HUES48 (cell line): ENCODE results near the gene PRKN.

Source experiments
- H3K27ac ChIP-seq: one replicate; pipeline ENCODE4 v1.7.0; 2013; ENCODE audit warnings: low read depth, low read length, inconsistent platforms
- H3K27me3 ChIP-seq: 2 replicates; pipeline ENCODE4 v1.6.1; 2013; ENCODE audit warnings: mild to moderate bottlenecking, low read length; ENCODE audit not compliant: control insufficient read depth, insufficient read depth
- H3K36me3 ChIP-seq: 2 replicates; pipeline ENCODE4 v1.6.1; 2013; ENCODE audit warnings: low read length; ENCODE audit not compliant: control insufficient read depth, insufficient read depth
- H3K4me1 ChIP-seq: 2 replicates; pipeline ENCODE4 v1.6.1; 2013; ENCODE audit warnings: mild to moderate bottlenecking, low read length; ENCODE audit not compliant: control insufficient read depth, insufficient read depth
- H3K4me3 ChIP-seq: 2 replicates; pipeline ENCODE4 v1.5.1; 2013; ENCODE audit warnings: mild to moderate bottlenecking, low read depth, low read length
- H3K9ac ChIP-seq: 2 replicates; pipeline ENCODE4 v1.6.1; 2013; ENCODE audit warnings: mild to moderate bottlenecking, low read depth, low read length, moderate library complexity
- H3K9me3 ChIP-seq: 2 replicates; pipeline ENCODE4 v1.6.1; 2013; ENCODE audit warnings: low read length; ENCODE audit not compliant: control insufficient read depth, insufficient read depth

Gene PRKN

GRCh38 chr6:161424421-161424820, 1303.1 kb downstream of the PRKN start:
- H3K9ac ChIP-seq, result no peak overlapping the region
- no peaks in the 10 kb centered on the region for H3K4me1 ChIP-seq
- no peaks in the 10 kb centered on the region for H3K36me3 ChIP-seq
- no peak overlapping the region for H3K27ac ChIP-seq
- no peaks in the 10 kb centered on the region for H3K9me3 ChIP-seq
- H3K27me3 ChIP-seq, result no peaks in the 10 kb centered on the region
- H3K4me3 ChIP-seq, result no peak overlapping the region

- Histone ChIP-seq H3K4me1 (0 out of 2 replicates have a peak, but pooled peaks cover 3% of the 10 kb centered on the region), H3K36me3 (no peaks in the 10 kb centered on the region), H3K9me3 (no peaks in the 10 kb centered on the region), H3K27ac (no peak overlapping the region), H3K4me3 (no peak overlapping the region), H3K27me3 (no peaks in the 10 kb centered on the region), H3K9ac (no peak overlapping the region)
These were observed 1304.6 kb downstream of the PRKN start for GRCh38 chr6:161422710-161423680.

- H3K27me3 ChIP-seq, result no peaks in the 10 kb centered on the region
- no peaks in the 10 kb centered on the region for H3K36me3 ChIP-seq
- H3K9me3 ChIP-seq, result no peaks in the 10 kb centered on the region
- no peak overlapping the region for H3K9ac ChIP-seq
- H3K4me3 ChIP-seq, result no peak overlapping the region
- no peak overlapping the region for H3K27ac ChIP-seq
- H3K4me1 ChIP-seq, result peaks cover 6% of the 10 kb centered on the region
These were observed 1309.1 kb downstream of the PRKN start for GRCh38 chr6:161418463-161418945.

DNA sequence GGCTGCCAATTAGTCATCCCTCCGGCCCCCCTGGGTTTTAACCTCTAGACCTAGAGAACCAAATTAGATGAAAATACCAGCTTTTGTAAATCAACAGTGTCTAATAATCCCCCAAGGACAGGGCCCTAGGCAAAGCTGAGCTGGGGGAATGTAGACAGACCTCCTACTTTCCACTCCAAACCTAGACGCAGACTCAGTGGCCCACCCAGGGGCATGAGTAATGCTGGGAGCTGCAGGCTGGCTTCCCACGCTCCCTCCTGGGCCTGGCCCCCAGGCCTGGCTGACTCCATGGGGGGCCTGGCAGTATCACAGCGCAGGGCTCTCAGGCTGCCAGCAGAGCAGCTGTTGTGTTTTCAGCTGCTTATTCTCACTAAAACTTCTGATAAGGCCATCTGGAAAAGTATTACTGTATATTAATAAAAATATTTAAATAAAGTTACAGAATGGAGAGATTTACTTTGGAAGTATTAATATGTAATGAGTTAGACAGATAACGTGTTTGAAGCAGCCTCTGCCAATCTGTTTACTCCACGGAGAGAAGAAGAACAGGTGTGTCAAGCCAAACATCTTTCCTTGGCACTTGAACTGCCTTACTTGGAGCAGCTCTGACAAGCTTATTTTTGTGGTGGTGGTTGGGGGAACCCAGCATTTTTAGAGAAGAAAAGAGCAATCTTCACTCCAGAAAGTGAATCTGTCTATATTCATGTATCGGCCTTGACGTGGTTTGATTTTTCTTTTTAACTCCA, 1309.7 kb downstream of the PRKN start:
- Histone ChIP-seq H3K4me1 (peaks cover 6% of the 10 kb centered on the region), H3K9me3 (no peaks in the 10 kb centered on the region), H3K27me3 (no peaks in the 10 kb centered on the region), H3K4me3 (no peak overlapping the region), H3K36me3 (no peaks in the 10 kb centered on the region), H3K27ac (peak overlapping the region; percentile 66), H3K9ac (no peak overlapping the region)

GRCh38 chr6:161415302-161415855, 1312.2 kb downstream of the PRKN start:
- Histone ChIP-seq H3K36me3 (no peaks in the 10 kb centered on the region), H3K9ac (no peak overlapping the region), H3K27ac (no peak overlapping the region), H3K9me3 (0 out of 2 replicates have a peak, but pooled peaks cover 4% of the 10 kb centered on the region), H3K4me1 (peaks cover 6% of the 10 kb centered on the region), H3K27me3 (no peaks in the 10 kb centered on the region), H3K4me3 (no peak overlapping the region)

GRCh38 chr6:161414707-161415106, 1312.9 kb downstream of the PRKN start:
- no peak overlapping the region for H3K4me3 ChIP-seq
- H3K36me3 ChIP-seq, result no peaks in the 10 kb centered on the region
- H3K9ac ChIP-seq, result no peak overlapping the region
- H3K4me1 ChIP-seq, result peaks cover 6% of the 10 kb centered on the region
- H3K27me3 ChIP-seq, result no peaks in the 10 kb centered on the region
- 0 out of 2 replicates have a peak, but pooled peaks cover 4% of the 10 kb centered on the region for H3K9me3 ChIP-seq
- no peak overlapping the region for H3K27ac ChIP-seq

- H3K9ac ChIP-seq, result no peak overlapping the region
These were observed 1313.4 kb downstream of the PRKN start for GRCh38 chr6:161414180-161414579.

DNA sequence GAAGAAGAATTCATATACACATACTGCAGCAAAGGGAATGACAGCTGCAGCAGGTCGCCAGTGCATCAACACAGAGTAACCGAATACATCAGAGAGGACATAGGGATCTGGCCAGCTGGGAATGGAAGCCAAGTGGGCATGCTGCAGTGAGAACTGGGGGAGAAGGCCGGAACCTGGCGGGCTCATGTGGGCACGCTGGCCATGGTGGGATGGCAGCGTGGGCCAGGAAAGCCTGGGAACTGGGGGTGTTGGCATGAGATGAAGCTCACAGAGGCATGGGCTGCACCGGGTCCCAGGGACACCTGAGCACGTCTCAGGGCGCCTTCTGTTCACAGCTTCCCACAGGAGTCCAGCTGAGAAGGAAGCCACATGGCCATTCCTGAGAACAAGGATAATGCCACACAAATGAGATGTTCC, 1314.2 kb downstream of the PRKN start:
- Histone ChIP-seq H3K27me3 (no peaks in the 10 kb centered on the region), H3K4me3 (no peak overlapping the region), H3K9ac (no peak overlapping the region), H3K27ac (no peak overlapping the region), H3K9me3 (0 out of 2 replicates have a peak, but pooled peaks cover 4% of the 10 kb centered on the region), H3K4me1 (peaks cover 6% of the 10 kb centered on the region), H3K36me3 (no peaks in the 10 kb centered on the region)

More at GRCh38 chr6:161414180-161414579, 1313.4 kb downstream of the PRKN start:
- H3K27me3 ChIP-seq, result no peaks in the 10 kb centered on the region
- H3K9me3 ChIP-seq, result 0 out of 2 replicates have a peak, but pooled peaks cover 4% of the 10 kb centered on the region
- H3K36me3 ChIP-seq, result no peaks in the 10 kb centered on the region
- no peak overlapping the region for H3K27ac ChIP-seq
- H3K4me3 ChIP-seq, result no peak overlapping the region
- peaks cover 6% of the 10 kb centered on the region for H3K4me1 ChIP-seq

DNA sequence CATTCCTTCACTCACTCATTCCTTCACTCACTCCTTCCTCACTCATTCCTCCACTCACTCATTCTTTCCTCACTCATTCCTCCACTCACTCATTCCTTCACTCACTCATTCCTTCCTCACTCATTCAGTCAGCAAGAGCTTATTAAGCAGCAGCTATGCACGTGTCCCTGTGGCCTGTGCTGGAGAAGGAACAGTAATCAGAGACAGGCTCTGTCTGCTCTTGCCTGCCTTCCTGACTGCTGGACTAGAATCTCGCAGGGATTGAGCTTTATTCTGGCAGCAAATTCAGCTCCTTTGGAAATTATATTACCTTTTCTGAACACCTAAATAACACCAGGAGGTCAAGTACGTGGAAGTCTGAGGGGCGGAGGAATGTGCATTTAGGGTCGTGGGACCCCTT, 1314.8 kb downstream of the PRKN start:
- H3K4me3 ChIP-seq, result no peak overlapping the region
- peaks cover 3% of the 10 kb centered on the region for H3K4me1 ChIP-seq
- H3K27me3 ChIP-seq, result no peaks in the 10 kb centered on the region
- 0 out of 2 replicates have a peak, but pooled peaks cover 4% of the 10 kb centered on the region for H3K9me3 ChIP-seq
- no peaks in the 10 kb centered on the region for H3K36me3 ChIP-seq
- no peak overlapping the region for H3K27ac ChIP-seq
- no peak overlapping the region for H3K9ac ChIP-seq

DNA sequence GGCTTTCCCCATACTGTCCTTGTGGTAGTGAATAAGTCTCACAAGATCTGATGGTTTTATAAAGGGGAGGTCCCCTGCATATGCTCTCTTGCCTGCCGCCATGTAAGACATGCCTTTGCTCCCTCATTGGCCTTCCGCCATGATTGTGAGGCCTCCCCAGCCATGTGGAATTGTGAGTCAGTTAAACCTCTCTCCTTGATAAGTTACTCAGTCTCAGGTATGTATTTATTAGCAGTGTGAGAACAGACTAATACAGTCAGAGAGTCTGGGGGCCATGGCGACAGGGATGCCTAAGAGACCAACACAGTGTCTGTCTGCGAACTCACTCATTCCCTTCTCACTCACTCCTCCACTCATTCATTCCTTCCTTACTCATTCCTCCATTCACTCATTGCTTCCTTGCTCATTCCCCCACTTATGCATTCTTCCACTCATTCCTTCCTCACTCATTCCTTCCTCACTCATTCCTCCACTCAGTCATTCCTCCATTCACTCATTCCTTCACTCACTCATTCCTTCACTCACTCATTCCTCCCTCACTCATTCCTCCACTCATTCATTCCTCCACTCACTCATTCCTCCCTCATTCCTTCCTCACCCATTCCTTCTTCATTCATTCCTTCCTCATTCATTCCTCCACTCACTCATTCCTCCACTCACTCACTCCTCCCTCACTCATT, 1316.2 kb downstream of the PRKN start:
- Histone ChIP-seq H3K9me3 (0 out of 2 replicates have a peak, but pooled peaks cover 4% of the 10 kb centered on the region), H3K27ac (no peak overlapping the region), H3K4me3 (no peak overlapping the region), H3K27me3 (no peaks in the 10 kb centered on the region), H3K36me3 (no peaks in the 10 kb centered on the region), H3K9ac (no peak overlapping the region), H3K4me1 (peaks cover 3% of the 10 kb centered on the region)
